ENCODE results near the gene ORMDL3. TPM values are rescaled to one million over a fixed set of nuclear protein-coding genes. Genes with fewer than 3 reads are reported as not detected.

ORMDL3 gene
- 100 to 1,000 TPM in 1 of 4 donors, 10 to 100 TPM in 3; 92.5 to 110 (median 98.6) TPM for polyA plus RNA-seq (ENCODE audit: insufficient read length in 4 of 4)

DNA sequence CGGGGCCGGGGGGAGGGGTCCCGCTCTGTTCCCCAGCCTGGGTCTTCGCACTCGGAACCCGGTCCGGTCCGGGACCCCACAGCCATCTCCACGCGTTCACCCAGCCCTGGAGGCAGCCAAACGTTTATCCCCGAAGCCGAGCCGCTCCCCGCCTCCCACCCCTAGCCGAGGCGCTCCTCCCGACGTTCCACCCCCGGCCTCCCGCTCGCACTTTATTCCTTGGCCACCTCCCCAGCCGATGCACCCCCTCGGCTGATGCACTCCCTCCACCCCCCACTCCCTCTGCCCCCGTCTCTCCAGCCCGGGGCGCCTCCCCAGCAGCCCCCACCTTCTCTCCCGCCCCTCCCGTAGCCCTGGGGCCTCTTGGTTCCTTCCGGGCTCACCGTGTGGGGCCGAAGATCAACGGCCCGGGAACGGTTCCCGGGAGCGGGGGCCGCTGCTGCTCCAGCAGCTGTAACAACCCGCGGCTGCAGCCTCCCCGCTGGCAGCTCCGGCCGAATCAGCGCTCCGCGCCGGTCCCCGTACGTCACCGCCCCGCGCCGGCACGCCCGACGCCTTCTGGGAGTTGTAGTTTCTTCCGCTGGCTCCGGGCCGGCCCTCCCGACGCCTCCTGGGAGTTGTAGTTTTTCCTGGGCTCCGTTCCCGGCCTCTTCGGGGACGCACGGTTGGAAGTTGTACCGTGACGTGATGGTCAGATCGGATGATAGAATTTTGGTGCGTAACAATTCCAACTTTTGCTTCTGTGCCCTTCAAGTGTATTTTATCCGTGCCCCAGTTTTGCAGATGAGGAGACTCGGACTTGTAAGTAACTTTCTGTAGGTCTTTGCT is at the start of gene ORMDL3, which contains the start of gene LRRC3C:
Gene ORMDL3 (minus strand): TSS at position 501 of the 828 bp plus-strand sequence. CDS start 3,398 bp downstream, outside the sequence.
Gene LRRC3C (plus strand): TSS at position 632 of the 828 bp plus-strand sequence. CDS start 13,792 bp downstream, outside the sequence.
- DNase-seq (ENCODE audit: low read depth in 4 of 4, low spot score in 3 of 4) = peak; percentile 89 to 92 (median 91)

GRCh38 chr17:39975801-39976200 is 48.4 kb upstream of the ORMDL3 start:
- no peak for DNase-seq (ENCODE audit: low read depth in 4 of 4, low spot score in 3 of 4)

GRCh38 chr17:39974433-39974832 is 47.0 kb upstream of the ORMDL3 start:
- DNase-seq (ENCODE audit: low read depth in 4 of 4, low spot score in 3 of 4) = no peak

- DNase-seq (ENCODE audit: low read depth in 4 of 4, low spot score in 3 of 4) = no peak
Observed at GRCh38 chr17:39973496-39973895, 46.1 kb upstream of the ORMDL3 start.

GRCh38 chr17:39972271-39972670 is 44.9 kb upstream of the ORMDL3 start:
- no peak for DNase-seq (ENCODE audit: low read depth in 4 of 4, low spot score in 3 of 4)

DNA sequence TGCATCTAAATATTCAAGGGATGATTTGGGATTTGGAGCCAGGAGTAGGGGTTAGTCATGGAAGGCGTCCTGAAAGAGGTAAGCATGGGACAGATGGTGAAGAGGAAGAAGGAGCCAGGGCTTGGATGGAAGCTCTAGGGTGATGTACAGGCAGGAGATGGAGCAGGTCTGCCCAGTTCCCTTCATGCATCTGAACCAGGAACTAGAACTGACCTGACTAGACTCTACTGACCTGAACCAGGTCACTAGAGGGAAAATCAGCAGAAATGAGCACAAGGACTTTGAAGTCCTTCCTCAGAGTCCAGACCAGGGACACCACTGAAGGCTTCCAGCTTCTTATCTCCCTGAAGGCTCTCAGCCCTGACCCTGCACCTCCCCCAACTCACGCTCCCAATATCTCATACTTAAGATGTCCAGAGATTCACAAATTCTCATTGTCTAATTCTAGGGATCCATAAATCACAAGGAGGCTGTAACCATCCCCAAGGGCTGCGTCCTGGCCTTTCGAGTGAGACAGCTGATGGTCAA is 43.7 kb upstream of the ORMDL3 start:
- no peak for DNase-seq (ENCODE audit: low read depth in 4 of 4, low spot score in 3 of 4)

DNA sequence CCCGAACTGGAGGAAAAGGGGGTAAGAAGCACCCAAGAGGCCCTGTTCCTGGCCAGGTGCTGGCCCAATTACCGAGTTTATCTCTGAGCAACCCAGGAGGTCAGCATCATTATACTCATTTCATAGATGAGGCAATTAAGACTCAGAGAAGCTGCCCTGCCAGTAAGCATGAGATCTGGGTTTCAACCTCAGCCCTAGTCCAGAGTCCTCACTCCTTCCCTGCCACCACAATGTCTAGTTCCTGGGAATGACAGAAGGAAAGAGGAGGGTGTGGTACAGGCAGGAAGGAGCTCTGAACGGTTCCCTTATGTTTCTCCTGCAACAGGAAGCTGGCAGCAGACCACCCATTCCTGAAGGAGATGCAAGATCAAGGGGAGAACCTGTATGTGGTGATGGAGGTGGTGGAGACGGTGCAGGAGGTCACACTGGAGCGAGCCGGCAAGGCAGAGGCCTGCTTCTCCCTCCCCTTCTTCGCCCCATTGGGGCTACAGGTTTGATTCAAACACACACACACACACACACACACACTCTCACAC is 42.8 kb upstream of the ORMDL3 start:
- DNase-seq (ENCODE audit: low read depth in 4 of 4, low spot score in 3 of 4) = no peak

DNA sequence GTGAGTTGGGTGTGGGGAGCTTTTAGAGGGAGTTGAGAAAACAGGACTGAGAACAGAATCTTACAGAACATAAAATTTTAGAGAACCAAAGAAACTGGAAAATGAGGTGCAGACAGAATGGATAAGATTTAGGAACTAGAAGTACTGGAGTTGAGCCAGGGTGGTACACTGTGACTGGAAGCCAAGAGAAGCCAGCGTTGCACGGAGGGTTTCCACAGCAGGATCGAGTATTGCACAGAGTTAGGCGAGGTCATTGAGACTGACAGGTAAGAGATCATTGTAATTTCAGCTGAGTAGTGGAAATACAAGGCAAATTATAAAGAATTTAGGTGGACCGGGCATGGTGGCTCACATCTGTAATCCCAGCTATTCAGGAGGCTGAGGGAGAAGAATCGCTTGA is 42.0 kb upstream of the ORMDL3 start:
- no peak for DNase-seq (ENCODE audit: low read depth in 4 of 4, low spot score in 3 of 4)

- DNase-seq (ENCODE audit: low read depth in 4 of 4, low spot score in 3 of 4) = no peak
Observed at GRCh38 chr17:39968761-39969160, 41.4 kb upstream of the ORMDL3 start.

GRCh38 chr17:39966771-39967170 is 39.4 kb upstream of the ORMDL3 start:
- no peak for DNase-seq (ENCODE audit: low read depth in 4 of 4, low spot score in 3 of 4)

DNA sequence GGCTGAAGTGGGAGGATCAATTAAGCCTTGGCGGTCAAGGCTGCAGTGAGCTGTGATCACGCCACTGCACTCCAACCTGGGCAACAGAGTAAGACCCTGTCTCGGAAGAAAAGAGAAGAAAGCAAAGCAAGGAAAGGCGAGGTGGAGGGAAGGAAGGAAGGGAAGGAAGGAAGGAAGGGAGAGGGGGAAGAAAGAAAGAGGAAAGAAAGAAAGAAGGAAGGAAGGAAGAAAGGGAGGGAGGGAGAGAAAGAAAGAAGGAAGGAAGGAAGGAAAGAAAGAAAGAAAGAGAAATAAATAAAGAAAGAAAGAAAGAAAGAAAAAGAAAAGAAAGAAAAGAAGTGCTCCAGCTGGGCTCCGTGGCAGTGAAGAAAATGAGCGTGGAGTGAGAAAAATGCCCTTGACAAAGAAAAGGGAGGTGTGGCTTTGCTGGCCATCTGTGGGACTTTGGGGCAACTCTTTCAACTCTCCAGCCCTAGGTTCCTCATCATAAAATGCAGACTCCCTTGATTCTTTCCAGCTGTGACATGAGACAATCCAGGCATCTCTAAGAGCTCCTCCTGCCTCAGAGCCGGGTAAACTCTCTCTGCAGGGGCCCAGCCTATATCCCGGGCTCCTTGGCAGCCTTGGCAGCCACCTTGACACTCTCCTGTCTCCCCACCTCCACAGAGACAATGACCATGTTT is 37.8 kb upstream of the ORMDL3 start:
- no peak for DNase-seq (ENCODE audit: low read depth in 4 of 4, low spot score in 3 of 4)

- DNase-seq (ENCODE audit: low read depth in 4 of 4, low spot score in 3 of 4) = no peak
Observed at GRCh38 chr17:39963829-39964228, 36.4 kb upstream of the ORMDL3 start.

DNA sequence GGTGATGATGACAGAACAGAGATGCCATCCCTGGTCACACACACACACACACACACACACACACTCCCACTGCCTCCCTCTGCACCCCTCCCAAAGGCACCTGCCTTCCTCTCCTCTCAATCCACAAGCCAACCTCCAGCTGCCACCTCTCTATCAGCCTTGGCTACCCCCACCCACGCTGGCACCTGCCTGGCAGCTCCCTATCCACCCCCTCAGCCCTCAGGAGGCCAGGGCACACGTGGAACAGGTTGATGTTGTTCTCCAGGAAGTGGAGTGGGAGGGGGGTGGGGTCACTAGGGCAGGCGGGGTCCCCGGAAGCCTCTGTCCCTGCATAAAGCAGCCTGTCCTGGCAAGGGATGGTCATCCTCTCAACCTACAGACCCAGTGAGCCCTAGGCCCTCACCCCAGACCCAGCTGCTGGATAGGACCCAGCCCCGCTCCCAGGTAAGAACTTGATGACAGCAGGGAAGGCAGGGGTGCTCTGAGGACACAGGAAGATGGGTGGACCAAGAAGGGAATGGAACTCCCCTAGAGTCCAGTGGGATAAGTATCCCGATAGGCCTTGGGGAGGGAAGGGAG is 35.3 kb upstream of the ORMDL3 start, which contains the start of gene GSDMA:
Gene GSDMA (plus strand): TSS at position 363 of the 579 bp plus-strand sequence. CDS start 2,684 bp downstream, outside the sequence.
- DNase-seq (ENCODE audit: low read depth in 4 of 4, low spot score in 3 of 4) = no peak

DNA sequence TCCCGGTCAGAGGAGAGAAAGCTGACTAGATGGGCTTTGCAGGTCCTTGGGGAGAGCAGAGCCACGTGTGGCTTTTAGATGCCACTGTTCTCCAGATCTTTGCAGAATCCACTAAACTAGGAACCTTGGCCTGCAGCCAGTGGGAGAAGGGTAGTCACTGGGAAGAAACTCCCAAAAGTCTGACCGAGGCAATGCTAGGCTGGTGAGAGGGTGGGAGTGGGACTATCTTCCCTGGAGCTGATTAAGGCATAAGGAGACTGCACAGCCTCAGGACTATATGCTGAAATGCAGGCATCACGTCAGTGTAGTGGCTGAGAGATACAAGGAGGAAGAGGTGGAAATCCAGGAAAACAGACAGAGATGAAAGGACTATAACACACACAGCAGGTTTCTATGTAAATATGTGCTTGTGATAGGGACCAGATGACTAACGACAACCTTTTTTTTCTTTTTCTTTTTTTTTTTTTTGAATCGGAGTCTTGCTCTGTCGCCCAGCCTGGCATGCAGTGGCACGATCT is 33.2 kb upstream of the ORMDL3 start:
- DNase-seq (ENCODE audit: low read depth in 4 of 4, low spot score in 3 of 4) = no peak

- DNase-seq (ENCODE audit: low read depth in 4 of 4, low spot score in 3 of 4) = no peak
Observed at GRCh38 chr17:39955726-39956225, 28.4 kb upstream of the ORMDL3 start.

- no peak for DNase-seq (ENCODE audit: low read depth in 4 of 4, low spot score in 3 of 4)
Observed at GRCh38 chr17:39954876-39955275, 27.5 kb upstream of the ORMDL3 start.

- no peak for DNase-seq (ENCODE audit: low read depth in 4 of 4, low spot score in 3 of 4)
Observed at GRCh38 chr17:39953471-39953888, 26.1 kb upstream of the ORMDL3 start.

- peak; percentile 87 to 92 (median 89) for DNase-seq (ENCODE audit: low read depth in 4 of 4, low spot score in 3 of 4)
Observed at GRCh38 chr17:39952680-39953470, 25.5 kb upstream of the ORMDL3 start.

DNA sequence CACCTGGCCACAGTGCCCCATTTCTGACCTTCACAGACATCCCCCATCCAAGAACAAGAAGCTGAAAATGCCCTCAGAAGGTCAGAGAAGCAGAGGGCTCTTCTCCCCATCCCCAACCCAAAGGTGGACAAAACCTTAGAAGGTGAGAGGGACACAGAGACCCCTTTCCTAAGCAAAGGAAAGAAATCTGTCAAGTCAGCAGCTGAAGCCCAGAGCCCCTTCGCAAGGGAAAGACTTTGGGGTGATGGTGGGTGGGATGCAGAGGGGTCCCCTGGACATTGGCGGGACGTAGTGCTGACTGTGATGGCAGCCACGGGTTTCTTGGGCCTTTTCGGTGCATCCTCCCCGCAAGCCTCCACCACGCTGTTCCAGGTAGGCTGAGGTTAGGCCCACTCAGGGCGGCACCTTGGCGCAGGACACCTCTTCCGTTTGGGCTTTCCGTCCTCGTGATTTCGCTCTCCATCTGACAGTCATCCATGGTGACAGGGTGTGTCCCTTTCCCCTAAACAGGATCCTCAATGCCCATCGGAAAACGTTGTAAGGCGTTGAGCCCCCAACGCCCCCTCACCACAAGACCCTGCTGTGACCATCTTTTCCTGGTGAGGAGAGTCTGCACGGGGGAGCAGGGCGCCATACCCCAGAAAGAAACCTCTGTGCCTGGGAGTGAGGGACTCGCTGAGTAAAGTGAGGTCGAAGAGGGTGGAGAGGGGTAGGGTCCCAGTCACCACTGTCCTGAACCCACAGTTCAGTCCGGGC is 24.7 kb upstream of the ORMDL3 start:
- no peak for DNase-seq (ENCODE audit: low read depth in 4 of 4, low spot score in 3 of 4)

All from right renal pelvis (tissue), 4 donors.